Muscle layer of duodenum (tissue), 2 donors: ENCODE results near the gene SOBP.
A peak's percentile ranks its signal among the peaks of the same experiment; 100 is the strongest.
"Not testable (repeated sequence)": the region's sequence is repeated elsewhere in the genome, so short reads cannot be mapped to it uniquely, and the experiment has no call there.

ENCODE experiments used
- H3K27ac ChIP-seq: one replicate; pipeline ENCODE4 v1.7.0; 2013; ENCODE audit warnings: mild to moderate bottlenecking, low read length
- H3K27me3 ChIP-seq: one replicate; pipeline ENCODE4 v1.7.0; 2013; ENCODE audit warnings: low read depth, mild to moderate bottlenecking, control low read depth, low read length
- H3K36me3 ChIP-seq, 2 donors: one replicate each; pipeline ENCODE4 v1.7.0; 2013; ENCODE audit warnings: low read length in 2 of 2, control low read depth in 1 of 2, mild to moderate bottlenecking in 1 of 2; ENCODE audit not compliant: insufficient read depth in 2 of 2, control insufficient read depth in 1 of 2
- H3K4me1 ChIP-seq, 2 donors: one replicate each; pipeline ENCODE4 v1.7.0; 2013; ENCODE audit warnings: low read length in 2 of 2, mild to moderate bottlenecking in 2 of 2, control low read depth in 1 of 2, moderate library complexity in 1 of 2; ENCODE audit not compliant: insufficient read depth in 2 of 2, control insufficient read depth in 1 of 2
- H3K4me3 ChIP-seq, 2 donors: one replicate each; pipeline ENCODE4 v1.7.0; 2013; ENCODE audit warnings: low read length in 2 of 2, low read depth in 1 of 2, mild to moderate bottlenecking in 1 of 2
- H3K9me3 ChIP-seq, 2 donors: one replicate each; pipeline ENCODE4 v1.7.0; 2013; ENCODE audit warnings: low read length in 2 of 2, control low read depth in 1 of 2, mild to moderate bottlenecking in 1 of 2; ENCODE audit not compliant: control insufficient read depth in 1 of 2
- donor health status: healthy.

SOBP gene

GRCh38 chr6:107459283-107460082 lies 30.4 kb upstream of the SOBP start, which contains the start of gene PDSS2:
TSS of gene PDSS2 (minus strand) at chr6:107459564. CDS start at chr6:107459285, 279 bp downstream.
- H3K27me3 ChIP-seq, result no peaks in the 10 kb centered on the region
- H3K4me3 ChIP-seq, result peak within 1 kb of the TSS; percentile 77 to 99
- peak within 1 kb of the TSS; percentile 89 for H3K27ac ChIP-seq
- no peaks in the 10 kb centered on the region for H3K9me3 ChIP-seq
- no peaks in the 10 kb centered on the region for H3K36me3 ChIP-seq
- peaks cover 0 to 15% of the 10 kb centered on the region in 2 donors for H3K4me1 ChIP-seq

- H3K4me1 ChIP-seq, result peaks cover 0 to 15% of the 10 kb centered on the region in 2 donors
- H3K27ac ChIP-seq, result peak overlapping the region; percentile 89
- peak overlapping the region; percentile 77 to 99 for H3K4me3 ChIP-seq
- H3K27me3 ChIP-seq, result no peaks in the 10 kb centered on the region
- no peaks in the 10 kb centered on the region for H3K36me3 ChIP-seq
- no peaks in the 10 kb centered on the region for H3K9me3 ChIP-seq
These were observed 29.8 kb upstream of the SOBP start for GRCh38 chr6:107460083-107460631.

GRCh38 chr6:107466062-107466461 lies 23.9 kb upstream of the SOBP start:
- Histone ChIP-seq H3K36me3 (no peaks in the 10 kb centered on the region), H3K4me1 (no peaks in the 10 kb centered on the region), H3K27ac (no peak overlapping the region)

GRCh38 chr6:107470364-107470763 lies 19.6 kb upstream of the SOBP start:
- Histone ChIP-seq H3K27me3 (no peaks in the 10 kb centered on the region), H3K9me3 (no peaks in the 10 kb centered on the region), H3K4me1 (no peaks in the 10 kb centered on the region), H3K27ac (no peak overlapping the region), H3K36me3 (no peaks in the 10 kb centered on the region), H3K4me3 (no peak overlapping the region)

More at GRCh38 chr6:107466062-107466461, 23.9 kb upstream of the SOBP start:
- Histone ChIP-seq H3K9me3 (no peaks in the 10 kb centered on the region), H3K27me3 (no peaks in the 10 kb centered on the region), H3K4me3 (no peak overlapping the region)

- Histone ChIP-seq H3K27ac (no peak overlapping the region), H3K36me3 (no peaks in the 10 kb centered on the region), H3K4me3 (no peak overlapping the region), H3K9me3 (no peaks in the 10 kb centered on the region), H3K4me1 (no peaks in the 10 kb centered on the region), H3K27me3 (no peaks in the 10 kb centered on the region)
These were observed 16.3 kb upstream of the SOBP start for GRCh38 chr6:107473660-107474059.

- H3K4me1 ChIP-seq, H3K36me3 ChIP-seq, H3K9me3 ChIP-seq, H3K27me3 ChIP-seq, H3K4me3 ChIP-seq, H3K27ac ChIP-seq: not testable (repeated sequence)
These were observed 14.6 kb upstream of the SOBP start for GRCh38 chr6:107475360-107475759.

GRCh38 chr6:107475826-107476225 lies 14.1 kb upstream of the SOBP start:
- H3K4me1 ChIP-seq, H3K27ac ChIP-seq, H3K36me3 ChIP-seq, H3K4me3 ChIP-seq, H3K27me3 ChIP-seq, H3K9me3 ChIP-seq: not testable (repeated sequence)

- H3K9me3 ChIP-seq, result no peaks in the 10 kb centered on the region
- no peaks in the 10 kb centered on the region for H3K27me3 ChIP-seq
- no peaks in the 10 kb centered on the region for H3K36me3 ChIP-seq
- no peaks in the 10 kb centered on the region for H3K4me1 ChIP-seq
- H3K27ac ChIP-seq, result no peak overlapping the region
- H3K4me3 ChIP-seq, result no peak overlapping the region
These were observed 10.7 kb upstream of the SOBP start for GRCh38 chr6:107479089-107479690.

GRCh38 chr6:107485157-107485556 lies 4.8 kb upstream of the SOBP start:
- Histone ChIP-seq H3K27me3 (peaks cover 18% of the 10 kb centered on the region), H3K36me3 (no peaks in the 10 kb centered on the region), H3K4me3 (no peak overlapping the region), H3K4me1 (peaks cover 0 to 17% of the 10 kb centered on the region in 2 donors), H3K9me3 (no peaks in the 10 kb centered on the region), H3K27ac (no peak overlapping the region)

GRCh38 chr6:107488174-107488874 lies 1.6 kb upstream of the SOBP start:
- peak overlapping the region; percentile 79 to 92 for H3K4me3 ChIP-seq
- peaks cover 27% of the 10 kb centered on the region for H3K27me3 ChIP-seq
- H3K9me3 ChIP-seq, result no peaks in the 10 kb centered on the region
- peaks cover 0 to 31% of the 10 kb centered on the region in 2 donors for H3K4me1 ChIP-seq
- no peak overlapping the region for H3K27ac ChIP-seq
- no peaks in the 10 kb centered on the region for H3K36me3 ChIP-seq
